HepG2 (cell line): ENCODE results near the gene HLA-DPB1.

Experiments
- EP300 ChIP-seq, 3 experiments: sonication (generic) in 1 of 3; formaldehyde crosslinking in 1 of 3; IDR thresholded peaks; 2 replicates each; pipeline versions ENCODE4 v1.5.1 to v1.6.1; 2011 to 2020; ENCODE audit warnings: low read depth in 2 of 3, low read length in 2 of 3, borderline replicate concordance in 1 of 3, improper control_type of control experiment in 1 of 3, mild to moderate bottlenecking in 1 of 3, missing genetic modification reagents in 1 of 3, moderate library complexity in 1 of 3
- GATAD2A ChIP-seq: IDR thresholded peaks from 2 replicates; pipeline ENCODE4 v1.6.1; 2016

DNA sequence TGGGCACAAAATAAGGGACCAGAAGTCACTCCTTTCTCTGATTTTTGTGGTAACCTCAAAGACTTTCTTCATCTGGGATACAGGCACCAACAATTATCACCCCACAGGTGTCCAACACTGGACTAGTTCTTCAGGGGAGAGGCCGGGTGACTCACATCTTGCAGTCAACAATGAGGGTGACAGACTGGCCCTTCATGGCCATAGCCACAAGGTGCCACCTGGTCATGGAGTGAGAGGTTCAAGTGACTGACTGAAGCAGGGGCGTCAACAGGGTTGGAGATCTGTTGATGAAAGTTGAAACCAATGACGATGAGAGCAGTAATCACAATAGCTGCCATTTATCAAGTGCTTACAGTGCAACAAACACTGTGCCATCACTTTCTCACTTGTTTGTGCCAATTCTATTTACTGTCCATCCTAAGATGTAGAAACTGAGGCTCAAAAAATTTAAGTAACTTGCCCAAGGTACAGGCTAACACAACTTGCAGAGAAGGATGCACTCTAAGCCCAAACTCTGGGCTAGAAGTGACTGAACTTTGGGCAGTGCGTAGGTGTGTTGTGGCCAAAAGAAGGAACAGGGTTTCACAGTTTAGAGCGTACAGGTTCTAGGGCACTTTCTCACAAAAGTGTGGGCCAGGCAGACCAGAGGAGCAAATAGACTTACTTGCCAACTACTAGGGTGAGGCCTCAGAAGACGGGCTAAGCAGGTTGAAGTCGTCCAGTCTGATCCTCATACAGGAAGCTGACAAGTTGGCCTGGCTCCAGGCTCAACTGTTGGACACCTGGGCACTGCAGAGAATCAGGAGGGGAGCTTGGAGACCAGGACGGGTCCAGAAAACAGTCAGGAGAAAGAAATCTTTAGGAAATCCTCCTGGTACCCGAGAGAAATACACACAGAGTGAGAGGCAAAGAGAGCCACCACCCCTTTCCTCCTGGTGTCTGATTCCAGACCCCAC lies 30.4 kb downstream of the HLA-DPB1 start:
- TF ChIP-seq GATAD2A (CRISPR knock-in tag) (no peak), EP300 (IDR thresholded peaks at IDR 0.05; ENCODE audit: low read depth in 2 of 2, low read length in 2 of 2) (no peak), EP300 (CRISPR knock-in tag; IDR thresholded peaks at IDR 0.05; ENCODE audit: borderline replicate concordance) (no peak)
